MG63 (cell line): ENCODE data around the gene NOBOX. TPM values are rescaled to one million over a fixed set of nuclear protein-coding genes. Genes with fewer than 3 reads are reported as not detected.
"Not testable (repeated sequence)": the region's sequence is repeated elsewhere in the genome, so short reads cannot be mapped to it uniquely, and the experiment has no call there.

Source experiments
- DNase-seq: peaks from one replicate; pipeline ENCODE4 v3.0.0-alpha.2; 2020
- H3K27me3 ChIP-seq: fragments of 250-450 bp; sonication (Bioruptor Pico); 2 replicates; pipeline ENCODE4 v1.5.1; 2020; ENCODE audit warnings: mild to moderate bottlenecking, moderate library complexity
- H3K36me3 ChIP-seq: fragments of 250-450 bp; sonication (Bioruptor Pico); 2 replicates; pipeline ENCODE4 v1.5.1; 2020; ENCODE audit warnings: mild to moderate bottlenecking, moderate library complexity
- H3K4me3 ChIP-seq: fragments of 250-450 bp; sonication (Bioruptor Pico); 2 replicates; pipeline ENCODE4 v1.5.1; 2020; ENCODE audit warnings: mild to moderate bottlenecking, moderate library complexity
- H3K9me3 ChIP-seq: fragments of 250-450 bp; sonication (Bioruptor Pico); 2 replicates; pipeline ENCODE4 v1.5.1; 2020; ENCODE audit warnings: mild to moderate bottlenecking, moderate library complexity
- total RNA-seq: library from RNA; depleted of rRNA; stranded (reverse); fragments of >200 nt; shearing (Covaris generic); gene quantifications from 2 replicates; pipeline ENCODE4 v1.2.3, GENCODE V29; 2014; ENCODE audit warnings: low replicate concordance; rRNA removed

Gene NOBOX
- not detected in 2 replicates for total RNA-seq

GRCh38 chr7:144403649-144404061, at the start of gene NOBOX:
Gene NOBOX (minus strand): TSS chr7:144403693.
- DNase-seq = no peak
- Histone ChIP-seq H3K36me3 (no peaks in the 10 kb centered on the region), H3K27me3 (no peaks in the 10 kb centered on the region), H3K9me3 (no peaks in the 10 kb centered on the region), H3K4me3 (no peak within 1 kb of the TSS)

GRCh38 chr7:144452064-144452463, 48.6 kb upstream of the NOBOX start:
- H3K27me3 ChIP-seq = no peaks in the 10 kb centered on the region
- H3K36me3 ChIP-seq = no peaks in the 10 kb centered on the region
- no peak overlapping the region for H3K4me3 ChIP-seq
- no peak for DNase-seq
- H3K9me3 ChIP-seq = no peaks in the 10 kb centered on the region

DNA sequence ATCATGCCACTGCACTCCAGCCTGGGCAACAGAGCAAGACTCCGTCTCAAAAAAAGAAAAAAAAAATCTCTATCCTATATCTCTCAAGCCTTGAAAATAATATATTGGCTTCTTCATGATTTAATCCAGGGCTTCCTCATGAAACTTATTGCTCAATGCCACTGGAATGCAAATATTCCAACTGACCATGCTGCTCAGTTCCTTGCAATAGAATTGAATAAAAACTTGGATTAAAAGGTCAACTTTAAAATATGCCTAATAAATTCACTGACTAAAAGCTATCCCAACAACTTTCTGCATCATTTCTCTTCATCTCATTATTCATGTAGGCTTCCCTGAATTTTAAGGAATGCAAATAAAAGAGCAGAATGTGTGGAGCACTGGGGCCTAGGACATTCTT, 42.1 kb upstream of the NOBOX start:
- no peak overlapping the region for H3K4me3 ChIP-seq
- no peaks in the 10 kb centered on the region for H3K27me3 ChIP-seq
- no peak for DNase-seq
- H3K36me3 ChIP-seq = no peaks in the 10 kb centered on the region
- no peaks in the 10 kb centered on the region for H3K9me3 ChIP-seq

DNA sequence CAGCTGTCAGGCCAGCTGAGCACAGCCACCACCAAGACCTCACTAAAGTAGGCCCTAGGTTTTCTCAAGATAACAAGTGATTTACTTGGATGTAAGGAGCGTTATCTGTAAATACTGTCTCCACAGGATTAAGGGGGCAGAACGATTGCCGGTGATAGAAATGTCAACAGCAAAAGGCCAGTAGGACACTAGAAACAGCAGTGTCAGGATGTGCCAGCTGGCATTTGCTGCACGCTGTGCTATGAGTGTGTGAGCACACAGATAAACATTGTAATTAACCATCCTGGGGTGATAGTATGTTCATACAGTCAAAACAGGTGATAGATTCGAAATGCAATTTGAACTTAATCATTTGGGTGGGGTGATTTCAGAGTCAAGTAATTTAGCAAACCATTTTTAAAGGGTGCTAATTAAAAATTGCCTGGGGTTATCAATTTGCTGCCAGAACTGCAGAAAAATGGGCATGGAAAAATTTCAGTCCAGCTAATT, 36.3 kb upstream of the NOBOX start:
- H3K36me3 ChIP-seq = no peaks in the 10 kb centered on the region
- no peaks in the 10 kb centered on the region for H3K27me3 ChIP-seq
- no peak overlapping the region for H3K4me3 ChIP-seq
- H3K9me3 ChIP-seq = no peaks in the 10 kb centered on the region
- no peak for DNase-seq

DNA sequence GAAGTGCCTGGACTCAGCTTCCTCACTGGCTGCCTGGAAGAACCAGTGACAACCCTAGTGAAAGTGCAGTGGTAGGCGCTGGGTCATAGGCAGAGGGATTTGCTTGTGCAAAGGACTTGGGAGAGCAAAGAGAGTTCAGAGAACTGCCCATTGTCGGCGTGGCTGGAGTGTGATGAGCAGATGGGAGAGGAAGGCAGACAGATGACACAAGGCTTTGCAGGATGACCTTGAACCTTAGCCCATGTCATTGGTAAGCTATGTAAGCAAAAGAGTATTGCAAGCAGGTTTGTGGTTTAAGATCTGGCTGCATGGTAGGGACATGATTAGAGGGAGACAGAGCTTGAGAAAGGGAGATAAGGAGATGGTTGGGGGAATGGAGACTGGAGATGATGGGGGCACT, 35.3 kb upstream of the NOBOX start:
- H3K27me3 ChIP-seq = no peaks in the 10 kb centered on the region

DNA sequence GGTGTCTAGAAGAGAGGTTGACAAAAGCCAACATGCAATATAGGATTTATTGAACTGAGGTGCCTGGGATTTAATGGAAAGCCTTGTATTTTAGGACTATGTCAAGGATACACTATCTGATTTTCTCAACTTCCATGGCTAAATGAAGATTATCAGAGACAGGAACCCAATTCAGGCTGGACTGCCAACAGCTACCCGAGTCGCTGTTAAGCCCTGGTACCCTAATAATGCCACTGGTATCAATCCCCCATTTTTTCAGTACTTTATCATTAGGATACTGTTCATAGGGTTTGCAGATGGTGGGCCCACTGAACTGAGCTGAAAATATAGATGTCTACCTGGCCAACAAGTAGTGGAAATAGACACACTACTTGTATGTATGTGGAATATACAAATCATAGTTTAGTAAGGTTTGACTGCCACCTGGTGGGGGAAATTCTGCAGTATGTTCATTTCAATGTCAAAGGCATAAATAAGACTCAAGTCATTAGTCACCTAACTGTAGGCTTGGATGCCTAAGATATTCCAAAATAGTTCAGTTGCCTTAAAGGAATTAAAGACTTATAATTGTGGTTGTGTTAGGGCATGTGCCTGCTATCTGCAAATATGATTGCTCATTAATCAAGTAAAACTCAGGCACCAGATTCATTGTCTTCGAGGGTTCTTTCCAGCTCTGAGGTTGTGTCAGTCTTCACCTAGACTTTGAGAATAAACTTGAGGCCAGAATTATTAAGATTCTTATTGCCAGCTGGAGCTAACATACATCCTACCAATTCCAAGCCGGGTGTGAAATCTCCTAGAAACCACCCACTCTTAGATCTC, 34.1 kb upstream of the NOBOX start:
- Histone ChIP-seq H3K4me3 (no peak overlapping the region), H3K9me3 (no peaks in the 10 kb centered on the region), H3K36me3 (no peaks in the 10 kb centered on the region), H3K27me3 (no peaks in the 10 kb centered on the region)
- peak; percentile 8 for DNase-seq

More for the DNA sequence above, 35.3 kb upstream of the NOBOX start:
- Histone ChIP-seq H3K36me3 (no peaks in the 10 kb centered on the region), H3K4me3 (no peak overlapping the region), H3K9me3 (no peaks in the 10 kb centered on the region)
- no peak for DNase-seq

DNA sequence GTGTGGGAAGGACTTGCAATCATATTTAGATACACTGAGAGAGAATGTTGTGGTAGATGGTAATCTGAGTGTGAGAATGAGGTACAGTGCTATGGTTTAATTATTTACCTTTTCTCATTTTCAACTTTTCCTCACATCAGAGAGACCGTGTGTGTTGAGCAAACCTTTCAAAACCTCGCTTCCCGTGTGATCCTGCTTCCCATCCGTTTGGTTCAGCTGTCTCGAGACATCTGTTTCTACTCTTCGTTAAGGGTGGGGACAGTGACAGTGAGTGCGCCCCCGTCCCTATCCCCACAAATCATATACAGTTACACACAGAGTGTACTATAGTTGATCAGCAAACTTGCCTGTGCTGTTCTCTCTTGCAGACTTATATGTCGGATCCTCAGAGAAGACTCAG, 33.0 kb upstream of the NOBOX start:
- Histone ChIP-seq H3K9me3 (no peaks in the 10 kb centered on the region), H3K27me3 (no peaks in the 10 kb centered on the region), H3K36me3 (no peaks in the 10 kb centered on the region), H3K4me3 (no peak overlapping the region)
- no peak for DNase-seq

- Histone ChIP-seq H3K27me3 (no peaks in the 10 kb centered on the region), H3K9me3 (no peaks in the 10 kb centered on the region), H3K36me3 (no peaks in the 10 kb centered on the region), H3K4me3 (no peak overlapping the region)
- DNase-seq = no peak
These were observed 24.9 kb upstream of the NOBOX start for GRCh38 chr7:144428431-144428830.

- not testable (repeated sequence) for H3K9me3 ChIP-seq, H3K27me3 ChIP-seq, DNase-seq, H3K4me3 ChIP-seq, H3K36me3 ChIP-seq
These were observed 24.0 kb upstream of the NOBOX start for GRCh38 chr7:144427539-144427938.

- not testable (repeated sequence) for H3K4me3 ChIP-seq, H3K27me3 ChIP-seq, H3K36me3 ChIP-seq, DNase-seq, H3K9me3 ChIP-seq
These were observed 15.4 kb upstream of the NOBOX start for GRCh38 chr7:144418931-144419330.

- Histone ChIP-seq H3K9me3 (no peaks in the 10 kb centered on the region), H3K36me3 (no peaks in the 10 kb centered on the region), H3K4me3 (no peak overlapping the region), H3K27me3 (no peaks in the 10 kb centered on the region)
- no peak for DNase-seq
These were observed 12.8 kb upstream of the NOBOX start for GRCh38 chr7:144416341-144416740.

- Histone ChIP-seq H3K36me3 (no peaks in the 10 kb centered on the region), H3K27me3 (no peaks in the 10 kb centered on the region), H3K9me3 (no peaks in the 10 kb centered on the region), H3K4me3 (no peak overlapping the region)
- no peak for DNase-seq
These were observed 12.4 kb upstream of the NOBOX start for GRCh38 chr7:144415858-144416257.

DNA sequence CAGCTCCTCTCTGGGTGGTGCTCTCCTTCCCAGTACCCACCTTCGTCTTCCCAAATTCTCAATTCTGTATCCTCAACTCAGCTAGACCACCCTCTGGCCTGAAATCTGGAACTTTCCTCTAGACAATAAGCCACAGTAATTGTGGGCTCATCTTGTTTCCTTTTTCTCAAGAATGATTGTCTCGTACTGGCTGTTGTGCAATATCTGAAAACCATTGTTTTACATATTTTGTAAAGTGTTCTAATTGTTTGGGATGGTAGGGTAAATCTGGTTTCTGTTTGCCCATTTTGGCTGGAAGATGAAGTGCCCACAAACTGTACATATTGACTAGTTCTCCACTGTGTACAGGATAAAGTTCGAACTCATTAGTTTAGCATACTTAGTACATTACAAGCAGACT, 11.3 kb upstream of the NOBOX start:
- Histone ChIP-seq H3K9me3 (no peaks in the 10 kb centered on the region), H3K36me3 (no peaks in the 10 kb centered on the region), H3K27me3 (no peaks in the 10 kb centered on the region), H3K4me3 (no peak overlapping the region)
- DNase-seq = no peak

- no peaks in the 10 kb centered on the region for H3K27me3 ChIP-seq
- no peaks in the 10 kb centered on the region for H3K36me3 ChIP-seq
- H3K9me3 ChIP-seq = no peaks in the 10 kb centered on the region
- no peak overlapping the region for H3K4me3 ChIP-seq
- DNase-seq = no peak
These were observed 6.9 kb upstream of the NOBOX start for GRCh38 chr7:144410441-144410840.

GRCh38 chr7:144408121-144408520, 4.6 kb upstream of the NOBOX start:
- DNase-seq = no peak

DNA sequence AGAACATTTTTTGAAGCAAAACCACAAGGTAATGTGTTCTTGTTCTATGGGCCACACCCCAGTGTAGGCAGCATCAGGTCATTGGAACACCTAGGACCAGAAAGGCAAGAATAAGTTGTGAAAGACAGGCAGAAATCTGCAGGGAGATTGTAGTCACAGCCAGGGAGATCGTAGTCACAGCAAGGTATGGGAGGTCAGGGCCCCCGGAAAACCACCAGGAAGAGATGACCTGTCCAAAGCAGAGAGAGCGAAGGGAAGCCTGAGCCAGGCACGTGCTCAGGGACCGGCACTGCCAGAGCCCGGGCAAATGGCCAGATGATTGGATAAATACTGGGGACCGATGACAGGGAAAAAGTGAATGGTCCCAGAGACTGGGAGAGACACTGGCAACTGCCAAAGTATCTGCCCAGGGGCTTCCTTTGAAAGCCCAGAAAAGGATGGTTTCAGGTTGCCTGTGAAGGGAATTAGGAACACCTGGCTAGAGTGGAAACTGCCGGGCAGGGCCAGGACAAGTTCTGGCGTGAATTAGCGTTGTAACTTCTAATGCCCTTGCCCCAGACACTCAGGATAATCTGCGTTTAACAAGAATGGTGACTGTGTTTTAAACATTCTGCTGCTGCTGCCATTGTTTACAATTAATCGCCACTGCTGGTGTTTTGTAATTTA, 3.9 kb upstream of the NOBOX start:
- Histone ChIP-seq H3K4me3 (no peak overlapping the region), H3K27me3 (no peaks in the 10 kb centered on the region), H3K36me3 (no peaks in the 10 kb centered on the region), H3K9me3 (no peaks in the 10 kb centered on the region)
- DNase-seq = peak; percentile 10

More at GRCh38 chr7:144408121-144408520, 4.6 kb upstream of the NOBOX start:
- no peaks in the 10 kb centered on the region for H3K9me3 ChIP-seq
- H3K4me3 ChIP-seq = no peak overlapping the region
- H3K36me3 ChIP-seq = no peaks in the 10 kb centered on the region
- no peaks in the 10 kb centered on the region for H3K27me3 ChIP-seq

DNA sequence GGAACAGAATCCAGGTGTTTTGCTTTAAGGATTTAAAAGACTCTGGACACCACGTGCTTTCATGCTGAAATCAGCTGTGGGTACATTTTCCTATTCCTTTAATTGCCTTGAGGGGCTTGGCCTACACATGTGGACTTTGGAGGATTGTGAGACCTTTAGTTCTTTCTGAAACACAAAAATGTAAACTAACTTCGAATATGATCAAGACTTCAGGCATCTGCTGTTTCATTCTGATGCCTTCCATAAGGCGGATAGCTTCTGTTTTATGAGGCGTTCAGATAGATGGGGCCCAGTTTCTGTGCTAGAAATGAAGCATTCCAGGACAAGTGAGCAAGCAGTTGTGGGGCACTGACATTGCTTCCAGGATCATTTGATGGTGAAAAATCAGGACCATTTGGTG, 1.5 kb upstream of the NOBOX start:
- Histone ChIP-seq H3K36me3 (no peaks in the 10 kb centered on the region), H3K4me3 (no peak overlapping the region), H3K27me3 (no peaks in the 10 kb centered on the region), H3K9me3 (no peaks in the 10 kb centered on the region)
- no peak for DNase-seq

- Histone ChIP-seq H3K4me3 (no peak overlapping the region), H3K9me3 (no peaks in the 10 kb centered on the region), H3K27me3 (no peaks in the 10 kb centered on the region), H3K36me3 (no peaks in the 10 kb centered on the region)
- no peak for DNase-seq
These were observed 391 bp downstream of the NOBOX start for GRCh38 chr7:144403102-144403501.
